Smooth muscle cell (in vitro differentiated cells): ENCODE results near the gene EYS. TPM values are rescaled to one million over a fixed set of nuclear protein-coding genes. Genes with fewer than 3 reads are reported as not detected.

Experiments used
- DNase-seq: peaks from one replicate; lab custom pipeline; 2025; ENCODE audit not compliant: unreplicated experiment; lab: John Stamatoyannopoulos, UW
- H2AFZ ChIP-seq: fragments of 200-600 bp; sonication (generic); 2 replicates; pipeline ENCODE4 v1.6.0; 2016; ENCODE audit warnings: antibody characterized with exemption, low read depth, mild to moderate bottlenecking
- H3F3A ChIP-seq: fragments of 200-600 bp; sonication (generic); 2 replicates; pipeline ENCODE4 v1.6.0; 2017; ENCODE audit warnings: antibody characterized with exemption, low read depth
- H3K27ac ChIP-seq: fragments of 200-600 bp; sonication (generic); 2 replicates; pipeline ENCODE4 v1.5.1; 2016; ENCODE audit warnings: low read depth, mild to moderate bottlenecking
- H3K27me3 ChIP-seq: fragments of 200-600 bp; sonication (generic); 2 replicates; pipeline ENCODE4 v1.6.1; 2016; ENCODE audit warnings: low read depth, mild to moderate bottlenecking
- H3K36me3 ChIP-seq: fragments of 200-600 bp; sonication (generic); 2 replicates; pipeline ENCODE4 v1.5.1; 2016; ENCODE audit warnings: low read depth
- H3K4me1 ChIP-seq: fragments of 200-600 bp; sonication (generic); 2 replicates; pipeline ENCODE4 v1.5.1; 2016; ENCODE audit warnings: low read depth
- H3K4me2 ChIP-seq: fragments of 200-600 bp; sonication (generic); 2 replicates; pipeline ENCODE4 v1.6.0; 2016; ENCODE audit warnings: mild to moderate bottlenecking
- H3K4me3 ChIP-seq: fragments of 200-600 bp; sonication (generic); 2 replicates; pipeline ENCODE4 v1.5.1; 2016; ENCODE audit warnings: mild to moderate bottlenecking
- H3K79me2 ChIP-seq: fragments of 200-600 bp; sonication (generic); 2 replicates; pipeline ENCODE4 v1.6.0; 2016; ENCODE audit warnings: low read depth, mild to moderate bottlenecking
- H3K9ac ChIP-seq: fragments of 200-600 bp; sonication (generic); 2 replicates; pipeline ENCODE4 v1.6.0; 2016; ENCODE audit warnings: low read depth
- H3K9me3 ChIP-seq: fragments of 200-600 bp; sonication (generic); replicated peaks from 2 replicates; pipeline ENCODE4 v1.5.1; 2016; ENCODE audit warnings: low read depth
- H4K20me1 ChIP-seq: fragments of 200-600 bp; sonication (generic); 2 replicates; pipeline ENCODE4 v1.6.0; 2016; ENCODE audit warnings: low read depth
- CTCF ChIP-seq: fragments of 200-600 bp; sonication (generic); IDR thresholded peaks from 2 replicates; pipeline ENCODE4 v1.5.1; 2017; ENCODE audit warnings: borderline replicate concordance, mild to moderate bottlenecking, antibody characterized with exemption; ENCODE audit not compliant: insufficient read depth, poor library complexity, severe bottlenecking
- WGBS: methylation state at CpG from one replicate; pipeline ENCODE4 v1.1.7; 2016; ENCODE audit warnings: low lambda C conversion rate; 5-methylcytosine and 5-hydroxymethylcytosine counted together
- polyA plus RNA-seq: library from polyadenylated mRNA; unstranded; fragments of >200 nt; fragmentation: Nextera tagmentation; extraction: Ambion mirVana; gene quantifications from 2 replicates; pipeline ENCODE4 v1.2.1, GENCODE V29; 2016
- total RNA-seq: library from RNA; depleted of rRNA; stranded (reverse); fragments of >200 nt; gene quantifications from 2 replicates; pipeline ENCODE4 v1.2.3, GENCODE V29; 2014

The EYS gene
- total and polyA plus RNA-seq, 2 experiments from 2014 or later, result 0.07 to 0.18 TPM

GRCh38 chr6:65081756-65082155 lies 625.3 kb downstream of the EYS start:
- Histone ChIP-seq H3K27ac (no peak overlapping the region), H3K4me1 (no peaks in the 10 kb centered on the region), H3K4me3 (no peak overlapping the region), H3K9me3 (no peaks in the 10 kb centered on the region), H2AFZ (no peak overlapping the region), H3K9ac (no peak overlapping the region), H3K4me2 (no peak overlapping the region), H4K20me1 (no peaks in the 10 kb centered on the region), H3F3A (no peaks in the 10 kb centered on the region), H3K27me3 (no peaks in the 10 kb centered on the region), H3K79me2 (no peaks in the 10 kb centered on the region), H3K36me3 (no peaks in the 10 kb centered on the region)
- WGBS, result 88% methylated on average over 1 of the region's 1 CpG
- no peak for TF ChIP-seq CTCF
- no peak for DNase-seq

- H3K9me3 ChIP-seq, result no peaks in the 10 kb centered on the region
Measured at GRCh38 chr6:65075705-65076230, 631.3 kb downstream of the EYS start.

GRCh38 chr6:65072500-65072899 lies 634.5 kb downstream of the EYS start:
- WGBS, result 100% methylated on average over 1 of the region's 1 CpG
- no peaks in the 10 kb centered on the region for H4K20me1 ChIP-seq
- H3F3A ChIP-seq, result no peaks in the 10 kb centered on the region
- H3K9ac ChIP-seq, result no peak overlapping the region
- H3K4me1 ChIP-seq, result no peaks in the 10 kb centered on the region
- H3K27me3 ChIP-seq, result no peaks in the 10 kb centered on the region
- DNase-seq, result no peak
- H3K36me3 ChIP-seq, result no peaks in the 10 kb centered on the region
- H3K27ac ChIP-seq, result no peak overlapping the region
- no peak overlapping the region for H2AFZ ChIP-seq
- TF ChIP-seq CTCF, result no peak
- no peaks in the 10 kb centered on the region for H3K79me2 ChIP-seq
- H3K9me3 ChIP-seq, result no peaks in the 10 kb centered on the region
- no peak overlapping the region for H3K4me3 ChIP-seq
- H3K4me2 ChIP-seq, result no peak overlapping the region

More at GRCh38 chr6:65075705-65076230, 631.3 kb downstream of the EYS start:
- no peaks in the 10 kb centered on the region for H3K79me2 ChIP-seq
- H3K27me3 ChIP-seq, result no peaks in the 10 kb centered on the region
- H3F3A ChIP-seq, result no peaks in the 10 kb centered on the region
- DNase-seq, result no peak
- H4K20me1 ChIP-seq, result no peaks in the 10 kb centered on the region
- H3K36me3 ChIP-seq, result no peaks in the 10 kb centered on the region
- H3K4me2 ChIP-seq, result no peak overlapping the region
- no peak overlapping the region for H3K9ac ChIP-seq
- no peaks in the 10 kb centered on the region for H3K4me1 ChIP-seq
- no peak for TF ChIP-seq CTCF
- H3K27ac ChIP-seq, result no peak overlapping the region
- no peak overlapping the region for H3K4me3 ChIP-seq
- peak overlapping the region; percentile 57 for H2AFZ ChIP-seq

GRCh38 chr6:65071480-65071879 lies 635.5 kb downstream of the EYS start:
- no peaks in the 10 kb centered on the region for H4K20me1 ChIP-seq
- no peaks in the 10 kb centered on the region for H3F3A ChIP-seq
- no peaks in the 10 kb centered on the region for H3K27me3 ChIP-seq
- H3K9ac ChIP-seq, result no peak overlapping the region
- WGBS, result 88% methylated on average over 2 of the region's 2 CpGs
- TF ChIP-seq CTCF, result no peak
- no peak overlapping the region for H2AFZ ChIP-seq
- no peak overlapping the region for H3K4me2 ChIP-seq
- no peaks in the 10 kb centered on the region for H3K9me3 ChIP-seq
- no peaks in the 10 kb centered on the region for H3K36me3 ChIP-seq
- no peak for DNase-seq
- H3K4me1 ChIP-seq, result no peaks in the 10 kb centered on the region
- no peak overlapping the region for H3K4me3 ChIP-seq
- H3K79me2 ChIP-seq, result no peaks in the 10 kb centered on the region
- no peak overlapping the region for H3K27ac ChIP-seq
